Choroid plexus epithelial cell (primary cell): ENCODE data around the gene MEIKIN.

Source experiments
- DNase-seq: peaks from one replicate; pipeline ENCODE4 v3.0.0-alpha.2; 2010; ENCODE audit warnings: low read depth
- H3K4me3 ChIP-seq: 2 replicates; pipeline ENCODE4 v1.5.1; 2011; ENCODE audit warnings: low read depth, mild to moderate bottlenecking, control low read depth, low read length, moderate library complexity
- CTCF ChIP-seq: conservative IDR thresholded peaks from 2 replicates; pipeline ENCODE4 v1.5.1; 2011; ENCODE audit warnings: low read depth, mild to moderate bottlenecking, control low read depth, inconsistent platforms, low read length, moderate library complexity

Gene MEIKIN

DNA sequence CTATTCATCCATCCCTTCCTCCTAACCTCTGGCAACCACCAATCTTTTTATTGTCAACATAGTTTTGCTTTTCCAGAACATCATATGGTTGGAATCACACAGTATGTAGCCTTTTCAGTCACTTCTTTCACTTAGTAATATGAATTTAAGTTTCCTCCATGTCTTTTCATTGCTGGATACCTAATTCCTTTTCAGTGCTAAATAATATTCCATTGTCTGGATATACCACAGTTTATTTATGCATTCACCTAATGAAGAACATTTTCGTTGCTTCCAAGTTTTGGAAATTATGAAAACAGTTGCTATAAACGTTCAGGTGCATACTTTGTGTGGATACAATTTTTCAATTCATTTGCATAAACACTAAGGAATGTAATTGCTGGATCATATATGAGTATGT, 77.9 kb downstream of the MEIKIN start:
- H3K4me3 ChIP-seq = no peak overlapping the region
- no peak for TF ChIP-seq CTCF
- no peak for DNase-seq

DNA sequence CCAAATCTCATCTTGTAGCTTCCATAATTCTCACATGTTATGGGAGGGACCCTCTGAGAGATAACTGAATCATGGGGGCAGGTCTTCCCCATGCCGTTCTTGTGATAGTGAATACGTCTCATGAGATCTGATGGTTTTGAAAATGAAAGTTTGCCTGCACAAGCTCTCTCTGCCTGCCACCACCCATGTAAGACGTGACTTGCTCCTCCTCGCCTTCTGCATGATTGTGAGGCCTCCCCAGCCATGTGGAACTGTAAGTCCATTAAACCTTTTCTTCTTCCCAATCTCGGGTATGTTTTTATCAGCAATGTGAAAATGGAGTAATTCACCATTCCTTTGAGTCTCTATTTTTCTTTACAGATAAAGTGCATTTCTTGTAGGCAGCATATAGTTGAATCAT, 81.8 kb downstream of the MEIKIN start:
- TF ChIP-seq CTCF = no peak
- no peak for DNase-seq

DNA sequence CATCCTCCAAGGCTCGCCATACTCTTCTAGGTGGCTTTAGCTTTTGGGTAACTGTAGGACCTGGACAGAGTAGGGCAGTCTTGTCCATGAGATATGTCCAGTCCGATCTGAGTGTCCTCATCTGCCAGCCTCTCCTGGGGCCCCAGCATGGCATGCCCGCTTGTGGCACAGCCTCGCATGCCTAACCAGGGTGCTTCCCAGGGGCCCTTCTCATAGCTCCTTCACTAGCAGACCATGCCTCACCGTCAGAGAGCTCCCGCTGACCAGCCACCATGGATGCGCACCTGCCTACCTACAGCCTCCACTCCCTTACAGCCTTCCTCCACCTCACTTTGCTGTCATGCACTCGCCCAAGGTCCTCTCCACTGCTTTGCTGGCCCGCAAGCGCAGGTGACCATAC, 88.1 kb downstream of the MEIKIN start:
- no peak overlapping the region for H3K4me3 ChIP-seq
- no peak for TF ChIP-seq CTCF
- DNase-seq = no peak

More for the DNA sequence above, 81.8 kb downstream of the MEIKIN start:
- no peak overlapping the region for H3K4me3 ChIP-seq

GRCh38 chr5:131855452-131855851, 90.0 kb downstream of the MEIKIN start:
- no peak for DNase-seq
- TF ChIP-seq CTCF = no peak
- H3K4me3 ChIP-seq = no peak overlapping the region

GRCh38 chr5:131854134-131854533, 91.3 kb downstream of the MEIKIN start:
- peak; percentile 34 for DNase-seq
- TF ChIP-seq CTCF = no peak
- H3K4me3 ChIP-seq = no peak overlapping the region

GRCh38 chr5:131848662-131849061, 96.8 kb downstream of the MEIKIN start:
- no peak for TF ChIP-seq CTCF
- DNase-seq = no peak
- H3K4me3 ChIP-seq = no peak overlapping the region

DNA sequence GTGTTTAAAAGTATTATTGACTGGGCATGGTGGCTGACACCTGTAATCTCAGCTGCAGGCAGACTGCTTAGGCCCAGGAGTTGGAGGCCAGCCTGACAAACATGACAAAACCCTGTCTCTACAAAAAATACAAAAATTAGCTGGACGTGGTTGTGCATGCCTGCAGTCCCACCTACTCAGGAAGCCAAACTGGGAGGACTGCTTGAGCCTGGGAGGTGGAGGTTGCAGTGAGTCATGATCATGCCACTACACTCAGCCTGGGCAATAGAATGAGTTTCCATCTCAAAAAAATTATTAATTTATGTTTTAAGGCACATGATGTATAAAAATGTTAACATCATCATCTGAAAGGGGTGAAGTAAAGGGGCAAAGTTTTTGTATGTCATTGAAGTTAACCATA, 98.9 kb downstream of the MEIKIN start:
- peak; percentile 11 for DNase-seq
- H3K4me3 ChIP-seq = no peak overlapping the region
- no peak for TF ChIP-seq CTCF
